GM12878 (cell line): Measurements from ENCODE around the gene MT1G.

Experiments
- EP300 ChIP-seq, 2 experiments: fragments of 150-350 bp in 1 of 2; IDR thresholded peaks; 2 replicates each; pipeline ENCODE4 v1.6.1; 2011 to 2012; ENCODE audit warnings: low read depth in 2 of 2, low read length in 2 of 2, borderline replicate concordance in 1 of 2, improper control_type of control experiment in 1 of 2, inconsistent platforms in 1 of 2; ENCODE audit not compliant: control insufficient read depth in 1 of 2
- KDM1A ChIP-seq: fragments of 200-600 bp; sonication (generic); IDR thresholded peaks from 2 replicates; pipeline ENCODE4 v1.6.1; 2016; ENCODE audit warnings: borderline replicate concordance
- POLR2A ChIP-seq: IDR thresholded peaks from 2 replicates; pipeline ENCODE4 v1.6.1; 2011; ENCODE audit warnings: low read depth, mild to moderate bottlenecking, low read length
- RFX5 ChIP-seq: IDR thresholded peaks from 2 replicates; pipeline ENCODE4 v1.6.1; 2011; ENCODE audit warnings: low read depth, low read length, improper control_type of control experiment
- TF ChIP-seq, protein P1 (sequence below): IDR thresholded peaks from 2 replicates; pipeline ENCODE4 v1.6.1; 2011; ENCODE audit warnings: low read depth, mild to moderate bottlenecking, low read length, moderate library complexity, borderline replicate concordance; ENCODE audit errors: extremely low read depth

DNA sequence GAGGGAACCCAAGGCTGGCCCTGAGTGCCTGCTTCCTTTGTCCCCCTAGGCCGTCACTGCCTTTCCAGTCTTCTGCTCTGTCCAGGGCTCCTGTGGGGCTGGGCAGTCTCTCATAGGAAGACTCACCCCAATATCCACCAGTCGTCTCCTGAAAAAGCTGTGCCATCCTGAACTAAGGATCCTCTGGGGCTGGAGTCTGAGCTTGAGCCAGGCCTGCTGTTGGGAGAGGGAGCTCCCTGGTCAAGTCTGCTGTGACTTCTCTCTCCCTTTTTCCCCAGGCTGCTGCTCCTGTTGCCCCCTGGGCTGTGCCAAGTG is 2.7 kb upstream of the MT1G start:
- TF ChIP-seq RFX5 (no peak), POLR2A (no peak), KDM1A (no peak), EP300 (IDR thresholded peaks at IDR 0.05; ENCODE audit: borderline replicate concordance in 1 of 2, control insufficient read depth in 1 of 2, low read depth in 2 of 2, low read length in 2 of 2) (no peak)
- TF ChIP-seq, protein P1, sequence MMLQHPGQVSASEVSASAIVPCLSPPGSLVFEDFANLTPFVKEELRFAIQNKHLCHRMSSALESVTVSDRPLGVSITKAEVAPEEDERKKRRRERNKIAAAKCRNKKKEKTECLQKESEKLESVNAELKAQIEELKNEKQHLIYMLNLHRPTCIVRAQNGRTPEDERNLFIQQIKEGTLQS: no peak
